Measurements from ENCODE around the gene CREB3L2.
"Not testable (repeated sequence)": the region's sequence is repeated elsewhere in the genome, so short reads cannot be mapped to it uniquely, and the experiment has no call there.

DNA sequence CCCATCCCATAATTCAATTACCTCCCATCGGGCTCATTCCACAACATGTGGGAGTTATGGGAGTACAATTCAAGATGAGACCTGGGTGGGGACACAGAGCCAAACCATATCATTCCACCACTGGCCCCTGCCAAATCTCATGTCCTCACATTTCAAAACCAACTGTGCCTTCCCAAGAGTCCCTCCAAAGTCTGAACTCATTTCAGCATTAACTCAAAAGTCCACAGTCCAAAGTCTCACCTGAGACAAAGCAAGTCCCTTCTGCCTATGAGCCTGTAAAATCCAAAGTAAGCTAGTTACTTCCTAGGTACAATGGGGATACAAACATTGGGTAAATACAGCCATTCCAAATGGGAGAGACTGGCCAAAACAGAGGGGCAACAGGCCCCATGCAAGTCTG, 170.3 kb downstream of the CREB3L2 start:
- TF ChIP-seq, protein P1, sequence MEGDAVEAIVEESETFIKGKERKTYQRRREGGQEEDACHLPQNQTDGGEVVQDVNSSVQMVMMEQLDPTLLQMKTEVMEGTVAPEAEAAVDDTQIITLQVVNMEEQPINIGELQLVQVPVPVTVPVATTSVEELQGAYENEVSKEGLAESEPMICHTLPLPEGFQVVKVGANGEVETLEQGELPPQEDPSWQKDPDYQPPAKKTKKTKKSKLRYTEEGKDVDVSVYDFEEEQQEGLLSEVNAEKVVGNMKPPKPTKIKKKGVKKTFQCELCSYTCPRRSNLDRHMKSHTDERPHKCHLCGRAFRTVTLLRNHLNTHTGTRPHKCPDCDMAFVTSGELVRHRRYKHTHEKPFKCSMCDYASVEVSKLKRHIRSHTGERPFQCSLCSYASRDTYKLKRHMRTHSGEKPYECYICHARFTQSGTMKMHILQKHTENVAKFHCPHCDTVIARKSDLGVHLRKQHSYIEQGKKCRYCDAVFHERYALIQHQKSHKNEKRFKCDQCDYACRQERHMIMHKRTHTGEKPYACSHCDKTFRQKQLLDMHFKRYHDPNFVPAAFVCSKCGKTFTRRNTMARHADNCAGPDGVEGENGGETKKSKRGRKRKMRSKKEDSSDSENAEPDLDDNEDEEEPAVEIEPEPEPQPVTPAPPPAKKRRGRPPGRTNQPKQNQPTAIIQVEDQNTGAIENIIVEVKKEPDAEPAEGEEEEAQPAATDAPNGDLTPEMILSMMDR (conservative IDR thresholded peaks at IDR 0.05; ENCODE audit: low read length) = not testable (repeated sequence)
- not testable (repeated sequence) for TF ChIP-seq EZH2phosphoT487 (IDR thresholded peaks at IDR 0.05; ENCODE audit: borderline replicate concordance, low read depth, low read length)

Measured in OCI-LY7 (cell line).